HG03135 (cell line): ENCODE measurements around the gene SURF6.
"Not testable (repeated sequence)": the region's sequence is repeated elsewhere in the genome, so short reads cannot be mapped to it uniquely, and the experiment has no call there.

Experiments used
- ATAC-seq: cut with Tn5 transposase; IDR thresholded peaks from one replicate; pipeline ENCODE4 v1.9.1; 2021; ENCODE audit warnings: mild to moderate bottlenecking, moderate library complexity; ENCODE audit not compliant: unreplicated experiment

SURF6 gene

GRCh38 chr9:133348718-133349573 lies 13.0 kb upstream of the SURF6 start:
- no peak for ATAC-seq

- peak; percentile 81 for ATAC-seq
Measured at GRCh38 chr9:133347985-133348717, 12.2 kb upstream of the SURF6 start, which contains the start of the genes MED22 and RPL7A. Gene MED22, minus strand, starts transcription at chr9:133348131. Its CDS starts 1,469 bp downstream, at chr9:133346662. Gene RPL7A, plus strand, starts transcription at chr9:133348218. Its CDS starts 26 bp downstream, at chr9:133348244.

GRCh38 chr9:133347515-133347984 lies 11.6 kb upstream of the SURF6 start:
- ATAC-seq: peak; percentile 14

- ATAC-seq: no peak
Measured at GRCh38 chr9:133346021-133346785, 10.2 kb upstream of the SURF6 start.

GRCh38 chr9:133345596-133345995 lies 9.6 kb upstream of the SURF6 start:
- no peak for ATAC-seq

- ATAC-seq: no peak
Measured at GRCh38 chr9:133344979-133345378, 9.0 kb upstream of the SURF6 start.

- no peak for ATAC-seq
Measured at GRCh38 chr9:133344071-133344470, 8.1 kb upstream of the SURF6 start.

- no peak for ATAC-seq
Measured at GRCh38 chr9:133342570-133342969, 6.6 kb upstream of the SURF6 start.

- ATAC-seq: no peak
Measured at GRCh38 chr9:133342069-133342406, 6.0 kb upstream of the SURF6 start.

GRCh38 chr9:133341369-133342068 lies 5.5 kb upstream of the SURF6 start:
- ATAC-seq: no peak

GRCh38 chr9:133340916-133341315 lies 4.9 kb upstream of the SURF6 start:
- no peak for ATAC-seq

- ATAC-seq: no peak
Measured at GRCh38 chr9:133340256-133340655, 4.3 kb upstream of the SURF6 start.

GRCh38 chr9:133339641-133340040 lies 3.7 kb upstream of the SURF6 start:
- ATAC-seq: no peak

- ATAC-seq: not testable (repeated sequence)
Measured at GRCh38 chr9:133334888-133335287, 1.1 kb downstream of the SURF6 start.

- ATAC-seq: no peak
Measured at GRCh38 chr9:133334161-133334560, 1.8 kb downstream of the SURF6 start.

GRCh38 chr9:133333566-133333965 lies 2.4 kb downstream of the SURF6 start:
- ATAC-seq: no peak

- no peak for ATAC-seq
Measured at GRCh38 chr9:133333011-133333410, 3.0 kb downstream of the SURF6 start.

- no peak for ATAC-seq
Measured at GRCh38 chr9:133332381-133332730, 3.6 kb downstream of the SURF6 start.

- no peak for ATAC-seq
Measured at GRCh38 chr9:133331641-133332380, 4.2 kb downstream of the SURF6 start.

GRCh38 chr9:133331221-133331620 lies 4.8 kb downstream of the SURF6 start:
- no peak for ATAC-seq
